ENCODE measurements around the gene PDSS2.
"Not testable (repeated sequence)": the region's sequence is repeated elsewhere in the genome, so short reads cannot be mapped to it uniquely, and the experiment has no call there.

The PDSS2 gene

GRCh38 chr6:107314531-107314939 is 144.8 kb downstream of the PDSS2 start:
- no peak for DNase-seq

GRCh38 chr6:107313776-107314175 is 145.6 kb downstream of the PDSS2 start:
- no peak for DNase-seq

- no peak for DNase-seq
These were observed 149.0 kb downstream of the PDSS2 start for GRCh38 chr6:107310362-107310761.

GRCh38 chr6:107308677-107309076 is 150.7 kb downstream of the PDSS2 start:
- no peak for DNase-seq

GRCh38 chr6:107305994-107306393 is 153.4 kb downstream of the PDSS2 start:
- not testable (repeated sequence) for DNase-seq

GRCh38 chr6:107305391-107305790 is 154.0 kb downstream of the PDSS2 start:
- no peak for DNase-seq

- DNase-seq, result no peak
These were observed 154.8 kb downstream of the PDSS2 start for GRCh38 chr6:107304421-107305025.

GRCh38 chr6:107293350-107293749 is 166.0 kb downstream of the PDSS2 start:
- no peak for DNase-seq

GRCh38 chr6:107292715-107293271 is 166.6 kb downstream of the PDSS2 start:
- no peak for DNase-seq

GRCh38 chr6:107290491-107290890 is 168.9 kb downstream of the PDSS2 start:
- DNase-seq, result no peak

- DNase-seq, result not testable (repeated sequence)
These were observed 170.1 kb downstream of the PDSS2 start for GRCh38 chr6:107289258-107289657.

- not testable (repeated sequence) for DNase-seq
These were observed 173.7 kb downstream of the PDSS2 start for GRCh38 chr6:107285683-107286082.

GRCh38 chr6:107284805-107285204 is 174.6 kb downstream of the PDSS2 start:
- no peak for DNase-seq

GRCh38 chr6:107280791-107281190 is 178.6 kb downstream of the PDSS2 start:
- DNase-seq, result no peak

- not testable (repeated sequence) for DNase-seq
These were observed 179.4 kb downstream of the PDSS2 start for GRCh38 chr6:107280001-107280400.

GRCh38 chr6:107275330-107275865 is 184.0 kb downstream of the PDSS2 start:
- no peak for DNase-seq

GRCh38 chr6:107274288-107274687 is 185.1 kb downstream of the PDSS2 start:
- no peak for DNase-seq

- DNase-seq, result no peak
These were observed 187.1 kb downstream of the PDSS2 start for GRCh38 chr6:107272246-107272645.

- no peak for DNase-seq
These were observed 188.1 kb downstream of the PDSS2 start for GRCh38 chr6:107271208-107271790.

- DNase-seq, result no peak
These were observed 191.7 kb downstream of the PDSS2 start for GRCh38 chr6:107267634-107268033.

- no peak for DNase-seq
These were observed 192.4 kb downstream of the PDSS2 start for GRCh38 chr6:107267006-107267405.

GRCh38 chr6:107266563-107266962 is 192.8 kb downstream of the PDSS2 start:
- no peak for DNase-seq

- DNase-seq, result peak; percentile 1
These were observed 195.0 kb downstream of the PDSS2 start for GRCh38 chr6:107264357-107264840.

GRCh38 chr6:107259951-107260350 is 199.4 kb downstream of the PDSS2 start:
- no peak for DNase-seq

Data from inflammatory macrophage treated with lipopolysaccharide for 4 hours (primary cell).